Measurements from ENCODE around the gene PIK3R1. TPM values are rescaled to one million over a fixed set of nuclear protein-coding genes. Genes with fewer than 3 reads are reported as not detected.

Gene PIK3R1
- total RNA-seq, 1 experiment from 2014 or later = 26.0 TPM

DNA sequence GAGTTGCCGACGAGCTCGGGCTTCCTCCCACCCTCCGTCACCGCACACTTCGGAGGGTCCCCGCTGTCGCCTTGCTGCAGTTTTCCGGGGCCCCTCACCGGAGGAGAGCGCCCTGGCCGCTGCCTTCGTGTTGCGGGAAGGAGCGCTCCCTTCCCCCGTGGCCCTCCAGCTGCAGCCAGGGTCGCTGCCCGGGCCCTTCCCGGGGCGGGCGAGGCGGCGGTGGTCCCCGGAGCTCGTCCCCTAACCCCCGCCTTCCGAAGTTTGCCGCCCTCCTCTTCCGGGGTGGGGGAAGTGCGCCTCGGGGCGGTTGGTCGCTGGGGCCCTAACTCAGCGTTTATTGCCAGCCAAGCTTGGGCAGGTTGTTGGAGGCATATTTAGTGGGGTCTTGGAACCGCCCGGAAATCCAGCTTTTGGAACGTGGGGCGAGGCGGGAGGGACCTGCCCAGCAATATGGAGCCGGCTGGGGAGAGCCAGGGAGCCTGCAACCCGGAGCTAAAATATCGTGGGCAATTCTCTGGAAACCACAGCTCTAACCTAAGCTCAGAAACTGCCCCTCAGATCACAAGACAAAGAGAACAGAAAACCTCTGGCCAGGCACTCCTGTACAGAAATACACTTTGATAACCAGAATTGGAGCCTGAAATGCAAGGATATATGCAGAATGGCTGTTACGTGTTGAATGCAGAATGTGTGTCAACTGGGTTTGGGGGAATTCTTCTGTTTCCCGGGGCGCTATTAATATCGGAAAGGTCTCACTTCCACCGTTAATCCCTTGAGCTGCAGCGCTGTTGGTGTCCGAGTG, 890 bp downstream of the PIK3R1 start:
- 0 out of 2 replicates have a peak, but pooled peaks cover 4% of the 10 kb centered on the region for H3K4me1 ChIP-seq
- H3K4me3 ChIP-seq = peak overlapping the region; percentile 81
- no peaks in the 10 kb centered on the region for H3K27me3 ChIP-seq
- H3K36me3 ChIP-seq = no peaks in the 10 kb centered on the region
- no peaks in the 10 kb centered on the region; the same call in 1 of the 2 replicates for H3K9me3 ChIP-seq (replicated peaks)
- peak; percentile 72 to 76 for DNase-seq
- H3K27ac ChIP-seq = peak overlapping the region; percentile 53

DNA sequence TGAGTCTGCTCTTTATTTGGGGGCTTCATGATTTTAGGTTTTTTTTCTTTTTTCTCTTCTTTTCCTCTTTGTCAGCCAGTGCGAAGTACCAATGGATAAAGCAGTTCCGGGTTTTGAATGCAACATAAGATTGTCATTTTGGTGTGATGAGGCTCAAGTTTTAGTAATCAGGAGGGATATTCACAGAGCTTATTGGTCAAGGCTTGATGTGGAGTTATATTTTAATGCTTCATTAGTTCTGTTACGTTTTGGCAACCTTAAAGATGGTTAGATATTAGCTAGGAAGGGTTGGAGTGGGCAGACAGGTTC, 1.4 kb downstream of the PIK3R1 start:
- Histone ChIP-seq H3K36me3 (no peaks in the 10 kb centered on the region), H3K4me3 (peak overlapping the region; percentile 81), H3K27ac (peak overlapping the region; percentile 53; the same call in 1 of the 2 replicates), H3K4me1 (0 out of 2 replicates have a peak, but pooled peaks cover 4% of the 10 kb centered on the region), H3K27me3 (no peaks in the 10 kb centered on the region), H3K9me3 (replicated peaks) (no peaks in the 10 kb centered on the region; the same call in 1 of the 2 replicates)
- no peak for DNase-seq

DNA sequence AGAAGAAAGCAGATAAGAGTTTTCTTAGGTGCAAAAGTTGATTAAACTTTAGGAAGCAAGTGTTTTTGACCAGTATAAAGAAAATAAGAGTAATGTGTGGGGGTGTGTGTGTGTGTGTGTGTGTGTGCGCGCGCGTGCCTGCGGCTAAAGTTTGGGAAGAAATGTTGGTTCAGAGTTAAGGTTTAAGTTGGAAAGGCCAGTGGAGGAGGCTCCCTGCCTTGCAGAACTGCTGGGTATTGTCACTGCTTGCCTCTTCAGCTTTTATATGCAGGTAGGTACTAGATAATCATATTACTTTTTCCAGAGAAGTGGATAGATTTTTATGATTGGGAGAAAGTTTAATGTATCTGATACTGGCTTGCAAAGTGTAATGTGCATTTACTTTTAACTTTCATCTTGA, 2.0 kb downstream of the PIK3R1 start:
- Histone ChIP-seq H3K4me1 (0 out of 2 replicates have a peak, but pooled peaks cover 4% of the 10 kb centered on the region), H3K9me3 (replicated peaks) (no peaks in the 10 kb centered on the region; the same call in 1 of the 2 replicates), H3K27ac (no peak overlapping the region), H3K27me3 (no peaks in the 10 kb centered on the region), H3K36me3 (no peaks in the 10 kb centered on the region), H3K4me3 (peak overlapping the region; percentile 81)
- no peak for DNase-seq

DNA sequence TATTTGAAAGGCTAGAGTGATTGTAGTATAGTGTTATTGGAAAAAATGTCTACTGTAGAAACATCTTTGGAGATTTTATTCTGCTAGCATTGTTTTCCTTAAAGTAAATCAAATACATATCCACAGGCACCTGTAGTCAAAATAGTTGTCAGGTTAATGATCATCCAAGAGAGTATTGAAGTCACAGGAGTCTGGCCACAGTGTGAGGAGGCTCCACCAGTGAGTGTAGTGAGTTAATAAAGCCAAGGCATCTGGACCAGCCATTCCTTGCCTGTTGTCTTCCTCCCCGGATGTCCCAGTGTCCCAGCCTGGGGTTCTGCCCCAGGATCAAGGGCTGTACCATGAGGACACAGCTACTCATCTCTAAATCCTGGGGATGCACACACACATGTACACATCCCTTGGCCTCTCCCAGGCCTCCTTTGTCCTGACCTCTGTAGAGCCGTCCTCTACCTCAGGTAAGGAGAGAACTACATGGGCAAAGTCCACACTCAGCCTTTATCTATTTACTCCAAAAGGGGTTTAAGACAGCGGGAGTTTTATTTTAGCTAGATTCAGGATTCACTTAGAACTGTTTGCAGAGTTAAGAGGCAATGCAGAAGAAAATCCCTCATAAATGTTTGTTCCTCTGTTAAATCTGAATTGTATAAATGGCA, 3.7 kb downstream of the PIK3R1 start:
- Histone ChIP-seq H3K4me1 (no peaks in the 10 kb centered on the region), H3K27ac (no peak overlapping the region), H3K9me3 (replicated peaks) (no peaks in the 10 kb centered on the region; the same call in 1 of the 2 replicates), H3K27me3 (no peaks in the 10 kb centered on the region), H3K4me3 (no peak overlapping the region), H3K36me3 (no peaks in the 10 kb centered on the region)
- no peak for DNase-seq

DNA sequence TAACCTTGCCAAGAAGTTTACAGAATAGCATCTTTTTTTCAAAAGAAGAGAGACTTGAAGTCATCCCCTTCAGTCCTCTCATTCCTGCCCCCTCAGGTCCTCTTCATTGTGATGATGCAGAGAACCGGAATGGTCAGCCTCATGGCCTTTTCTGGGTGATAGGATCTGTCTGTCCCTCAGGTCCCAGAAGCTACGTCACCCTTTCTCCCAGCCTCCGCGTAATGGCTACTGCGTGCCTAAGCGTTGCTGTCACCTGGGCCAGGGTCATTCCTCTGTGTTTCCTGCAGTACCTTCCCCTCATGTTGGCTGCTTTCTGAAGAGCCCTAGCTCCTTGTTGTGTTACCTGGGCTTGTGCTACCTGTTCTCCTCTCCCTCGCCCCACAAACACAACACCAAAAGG, 4.7 kb downstream of the PIK3R1 start:
- H3K4me1 ChIP-seq = no peaks in the 10 kb centered on the region
- H3K27ac ChIP-seq = no peak overlapping the region
- H3K36me3 ChIP-seq = no peaks in the 10 kb centered on the region
- H3K9me3 ChIP-seq (replicated peaks) = no peaks in the 10 kb centered on the region; the same call in 1 of the 2 replicates
- DNase-seq = no peak
- no peaks in the 10 kb centered on the region for H3K27me3 ChIP-seq
- no peak overlapping the region for H3K4me3 ChIP-seq

DNA sequence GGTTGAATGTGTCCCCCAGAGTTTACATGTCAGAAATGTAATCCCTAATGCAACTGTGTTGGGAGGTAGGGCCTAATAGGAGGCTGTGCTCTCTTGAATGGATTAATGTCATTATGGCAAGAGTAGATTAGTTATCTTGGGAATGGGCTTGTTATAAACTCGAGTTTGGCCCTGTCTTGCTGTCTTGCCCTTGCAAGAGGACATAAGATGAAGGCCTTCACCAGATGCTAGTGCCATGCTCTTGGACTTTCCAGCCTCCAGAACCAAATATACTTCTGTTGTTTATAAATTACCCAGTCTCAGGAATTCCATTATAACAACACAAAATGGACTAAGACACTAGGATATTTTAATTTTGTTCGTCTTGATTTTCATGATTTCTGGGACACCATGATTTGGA, 5.4 kb downstream of the PIK3R1 start:
- DNase-seq = no peak
- no peaks in the 10 kb centered on the region; the same call in 1 of the 2 replicates for H3K9me3 ChIP-seq (replicated peaks)
- no peaks in the 10 kb centered on the region for H3K36me3 ChIP-seq
- H3K27me3 ChIP-seq = no peaks in the 10 kb centered on the region
- no peak overlapping the region for H3K27ac ChIP-seq
- H3K4me3 ChIP-seq = no peak overlapping the region
- no peaks in the 10 kb centered on the region for H3K4me1 ChIP-seq

DNA sequence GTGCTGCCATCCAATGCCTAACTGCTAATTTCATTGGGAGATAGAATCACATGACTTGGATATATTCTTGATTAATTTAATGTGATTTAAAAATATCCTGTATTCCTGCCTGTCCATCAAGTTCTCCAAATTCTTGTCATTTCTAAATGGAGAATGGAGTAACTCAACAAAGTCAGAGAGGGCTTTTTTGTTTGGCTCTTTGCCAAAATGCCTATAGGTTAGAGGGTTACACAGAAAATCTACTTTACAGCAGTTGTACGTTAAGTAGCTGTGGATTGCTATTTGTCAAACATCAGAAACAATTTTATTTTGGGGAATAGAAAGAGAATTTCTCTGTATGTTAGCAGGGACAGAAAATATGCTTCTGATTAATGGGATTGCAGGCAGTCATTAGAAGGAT, 5.9 kb downstream of the PIK3R1 start:
- no peaks in the 10 kb centered on the region; the same call in 1 of the 2 replicates for H3K9me3 ChIP-seq (replicated peaks)
- no peak overlapping the region for H3K4me3 ChIP-seq
- no peaks in the 10 kb centered on the region for H3K4me1 ChIP-seq
- H3K27ac ChIP-seq = no peak overlapping the region
- DNase-seq = no peak
- H3K36me3 ChIP-seq = no peaks in the 10 kb centered on the region
- H3K27me3 ChIP-seq = no peaks in the 10 kb centered on the region

DNA sequence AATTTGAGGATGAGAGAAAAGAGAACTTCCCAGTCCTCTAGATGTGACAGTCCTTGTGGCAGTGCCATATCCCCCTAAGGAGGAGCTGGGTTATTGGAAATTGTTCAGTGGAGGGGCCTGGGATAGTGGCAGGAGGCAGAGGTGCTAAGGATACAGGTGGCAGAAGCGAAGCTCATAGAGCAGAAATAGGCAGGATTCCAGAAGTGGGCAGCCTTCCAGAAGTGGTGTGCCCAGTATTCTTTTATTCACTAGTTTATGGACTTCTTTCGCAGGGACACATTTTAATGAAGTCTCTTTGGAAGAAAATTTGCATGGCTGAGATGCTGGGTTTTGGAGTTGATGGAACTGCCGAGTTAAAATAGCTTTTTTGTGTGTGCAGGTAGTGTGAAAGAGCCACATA, 6.8 kb downstream of the PIK3R1 start:
- DNase-seq = no peak
- H3K27me3 ChIP-seq = no peaks in the 10 kb centered on the region
- no peak overlapping the region for H3K27ac ChIP-seq
- no peaks in the 10 kb centered on the region for H3K4me1 ChIP-seq
- H3K36me3 ChIP-seq = no peaks in the 10 kb centered on the region
- H3K9me3 ChIP-seq (replicated peaks) = no peaks in the 10 kb centered on the region; the same call in 1 of the 2 replicates
- H3K4me3 ChIP-seq = no peak overlapping the region

DNA sequence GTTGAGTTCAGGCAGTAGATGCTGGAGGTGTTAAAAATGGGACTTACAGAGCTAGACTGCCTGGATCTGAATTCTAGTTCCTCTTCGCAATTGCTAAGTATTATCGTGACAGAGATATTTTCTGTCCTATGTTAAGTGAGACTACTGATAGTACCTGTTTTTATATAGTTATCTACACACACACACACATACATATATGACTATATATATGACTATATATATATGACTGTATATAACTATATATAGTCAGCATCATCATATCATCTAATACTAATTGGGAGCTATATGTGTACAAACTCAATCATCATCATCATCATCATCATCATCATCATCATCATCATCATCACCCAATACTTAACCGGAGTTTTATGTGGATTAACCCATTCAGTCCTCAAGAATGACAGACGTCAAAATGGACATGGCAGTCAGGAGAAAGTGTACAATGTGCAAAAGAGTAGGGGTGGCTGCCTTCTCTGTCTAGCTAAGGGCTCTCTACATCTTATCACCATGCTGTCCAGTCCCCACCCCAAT, 7.3 kb downstream of the PIK3R1 start:
- Histone ChIP-seq H3K4me1 (no peaks in the 10 kb centered on the region), H3K27me3 (no peaks in the 10 kb centered on the region), H3K36me3 (no peaks in the 10 kb centered on the region), H3K9me3 (replicated peaks) (no peaks in the 10 kb centered on the region; the same call in 1 of the 2 replicates), H3K4me3 (no peak overlapping the region), H3K27ac (no peak overlapping the region)
- no peak for DNase-seq

DNA sequence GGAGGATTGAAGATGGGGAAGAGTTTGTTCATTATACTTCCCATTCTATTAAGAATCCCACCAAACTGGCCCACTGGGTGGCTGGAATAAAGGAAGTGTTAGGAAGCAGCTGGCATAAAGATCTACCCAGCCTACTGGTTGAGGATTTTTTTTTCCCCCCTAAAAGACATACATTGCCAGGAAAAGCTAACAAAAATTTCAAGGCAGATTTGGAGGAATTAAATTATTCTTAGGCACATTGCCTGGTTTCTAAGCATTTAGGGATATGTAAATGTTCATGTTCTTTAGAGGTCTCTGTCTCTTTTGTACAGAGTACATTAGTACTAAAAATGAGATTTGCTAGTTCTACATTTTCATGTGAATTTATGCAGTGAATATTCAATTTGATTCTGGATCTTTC, 8.3 kb downstream of the PIK3R1 start:
- Histone ChIP-seq H3K4me3 (no peak overlapping the region), H3K4me1 (no peaks in the 10 kb centered on the region), H3K36me3 (no peaks in the 10 kb centered on the region), H3K9me3 (replicated peaks) (no peaks in the 10 kb centered on the region; the same call in 1 of the 2 replicates), H3K27me3 (no peaks in the 10 kb centered on the region), H3K27ac (no peak overlapping the region)
- no peak for DNase-seq

DNA sequence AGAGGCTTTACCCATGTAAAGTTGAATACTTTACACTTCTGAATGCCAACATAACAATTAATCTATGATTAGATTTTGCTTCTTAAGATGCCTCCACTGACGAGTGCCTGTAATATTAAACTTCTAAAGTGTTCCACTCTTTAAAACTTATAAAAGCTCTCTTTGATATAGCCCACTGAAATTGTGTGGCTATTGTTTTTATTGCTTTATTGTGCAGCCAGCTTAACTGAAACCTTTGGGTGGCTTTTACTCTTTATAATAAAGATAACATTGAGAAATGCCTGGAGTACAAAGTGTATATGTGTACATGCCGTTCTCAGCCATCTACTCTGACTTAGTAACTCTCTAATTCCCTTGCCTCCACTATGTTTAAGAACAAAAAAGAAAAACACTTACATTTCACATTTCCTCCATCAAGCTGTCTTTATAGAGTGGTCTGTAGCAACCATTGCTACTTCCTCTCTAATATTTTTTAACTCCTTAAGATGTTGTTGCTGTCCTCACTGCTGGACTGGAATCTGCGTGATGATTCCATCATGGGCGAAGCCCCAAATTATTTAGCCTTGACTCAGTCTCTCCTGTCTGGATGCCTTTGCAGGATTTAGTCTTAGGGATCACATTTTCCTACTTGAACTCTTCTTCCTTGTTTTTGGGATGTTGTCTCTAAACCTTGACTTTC, 9.1 kb downstream of the PIK3R1 start:
- no peak overlapping the region for H3K4me3 ChIP-seq
- DNase-seq = no peak
- no peaks in the 10 kb centered on the region for H3K27me3 ChIP-seq
- H3K9me3 ChIP-seq (replicated peaks) = no peaks in the 10 kb centered on the region; the same call in 1 of the 2 replicates
- no peaks in the 10 kb centered on the region; the same call in 1 of the 2 replicates for H3K36me3 ChIP-seq
- no peaks in the 10 kb centered on the region for H3K4me1 ChIP-seq
- H3K27ac ChIP-seq = no peak overlapping the region

DNA sequence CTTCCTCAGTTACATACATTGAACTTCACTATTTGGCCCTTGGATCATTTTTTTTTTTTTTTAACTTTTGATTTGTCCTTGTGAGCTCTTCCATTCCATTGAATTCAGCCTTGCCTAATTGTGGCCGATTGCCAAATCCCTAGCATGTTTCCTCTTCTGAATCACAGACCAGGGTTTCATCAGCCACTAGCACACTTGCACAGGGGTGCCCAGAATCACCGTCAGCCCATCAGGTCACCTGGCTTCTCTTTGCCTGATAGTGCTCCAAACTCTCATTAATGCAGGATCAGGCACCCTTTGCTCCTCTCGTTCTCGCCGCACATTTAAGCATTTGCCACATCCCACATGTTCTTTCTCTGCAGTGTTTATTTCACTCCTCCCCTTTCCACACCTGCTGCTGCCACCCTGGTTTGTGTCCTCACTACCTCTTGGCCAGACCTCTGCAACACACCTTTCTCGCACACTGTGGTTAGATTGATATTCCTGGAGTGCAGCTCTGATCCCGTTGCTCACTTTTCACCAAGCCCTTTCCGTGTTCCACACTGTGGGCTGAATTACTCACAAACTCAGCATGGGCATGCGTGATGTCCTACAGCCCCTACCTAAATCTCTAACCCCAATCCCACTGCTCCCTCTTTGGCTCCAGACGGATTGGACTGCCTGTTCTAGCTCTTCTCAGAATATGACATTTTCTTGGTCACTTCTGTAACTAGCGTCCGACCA, 9.8 kb downstream of the PIK3R1 start:
- no peak overlapping the region for H3K4me3 ChIP-seq
- no peaks in the 10 kb centered on the region; the same call in 1 of the 2 replicates for H3K36me3 ChIP-seq
- no peaks in the 10 kb centered on the region for H3K4me1 ChIP-seq
- no peak overlapping the region for H3K27ac ChIP-seq
- no peaks in the 10 kb centered on the region for H3K27me3 ChIP-seq
- no peaks in the 10 kb centered on the region; the same call in 1 of the 2 replicates for H3K9me3 ChIP-seq (replicated peaks)
- no peak for DNase-seq

DNA sequence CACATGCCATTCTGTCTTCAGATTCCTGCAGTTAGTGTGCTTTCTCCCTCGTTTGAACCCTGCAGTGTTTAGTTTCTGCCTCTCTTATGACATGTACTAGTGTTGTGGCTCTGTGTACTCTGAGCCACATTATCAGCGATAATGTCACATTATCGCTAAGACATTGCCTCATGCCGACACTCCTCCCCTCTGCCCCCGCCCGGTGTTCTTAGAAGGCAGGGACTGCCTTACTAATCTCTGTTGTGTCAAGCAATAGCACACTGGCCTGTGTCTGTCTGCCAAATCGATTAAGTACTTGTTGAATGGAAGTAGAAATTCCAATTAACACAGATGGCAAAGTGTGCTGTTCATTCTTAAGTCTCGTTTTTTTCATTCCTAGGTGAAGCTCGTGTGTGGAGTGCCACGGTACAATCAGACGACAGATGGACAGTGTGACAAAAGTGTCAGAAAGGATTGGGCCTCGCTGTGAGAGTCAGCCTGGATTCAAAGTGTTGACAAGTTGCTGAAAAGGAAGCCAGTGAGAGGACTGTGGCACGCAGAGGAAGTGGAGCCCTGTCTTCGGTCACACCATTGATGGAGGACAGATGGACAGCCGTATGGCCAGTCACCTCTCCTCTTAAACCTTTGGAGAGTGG, 10.5 kb downstream of the PIK3R1 start:
- H3K4me3 ChIP-seq = no peak overlapping the region
- no peaks in the 10 kb centered on the region for H3K27me3 ChIP-seq
- no peaks in the 10 kb centered on the region; the same call in 1 of the 2 replicates for H3K36me3 ChIP-seq
- H3K27ac ChIP-seq = no peak overlapping the region
- no peak for DNase-seq
- H3K4me1 ChIP-seq = no peaks in the 10 kb centered on the region
- no peaks in the 10 kb centered on the region; the same call in 1 of the 2 replicates for H3K9me3 ChIP-seq (replicated peaks)
